ENCODE data around the gene OR51G2. TPM values are rescaled to one million over a fixed set of nuclear protein-coding genes. Genes with fewer than 3 reads are reported as not detected.

The OR51G2 gene
- total and polyA plus RNA-seq, 2 donors (not counting 1 experiment from before 2014, with no cell fraction given), result not detected

DNA sequence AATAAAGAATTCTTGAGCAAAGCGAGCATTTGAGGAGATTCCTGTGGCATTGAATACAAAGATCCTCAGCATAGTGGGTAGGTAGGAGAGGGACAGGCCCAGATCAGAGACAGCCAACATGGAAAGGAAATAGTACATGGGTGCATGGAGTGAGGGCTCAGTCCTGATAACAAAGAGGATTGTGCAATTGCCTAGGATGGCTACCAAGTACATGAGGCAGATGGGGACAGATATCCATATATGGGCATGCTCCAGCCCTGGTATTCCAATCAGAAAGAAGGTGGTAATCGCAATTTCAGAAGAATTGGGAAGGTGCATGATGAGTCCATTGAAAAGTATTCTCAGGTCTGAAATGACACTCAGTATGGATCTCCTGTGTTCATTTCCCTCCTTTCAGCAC is 28.9 kb downstream of the OR51G2 start:
- H3K27me3 Mint-ChIP-seq, result peaks cover 9% of the 10 kb centered on the region
- H3K79me2 ChIP-seq (ENCODE audit: control insufficient read depth, insufficient read depth, low read length), result no peaks in the 10 kb centered on the region
- H3K9me3 Mint-ChIP-seq (ENCODE audit: insufficient read depth), result no peaks in the 10 kb centered on the region
- no peaks in the 10 kb centered on the region for H4K20me1 ChIP-seq (ENCODE audit: control insufficient read depth, insufficient read depth, low read length, poor library complexity, severe bottlenecking)
- no peaks in the 10 kb centered on the region for H3K4me1 Mint-ChIP-seq
- no peaks in the 10 kb centered on the region for H3K4me1 ChIP-seq (ENCODE audit: control insufficient read depth in 2 of 2, insufficient read depth in 2 of 2, low read length in 2 of 2)
- ChIA-PET CTCF (no interaction called here), POLR2A (no interaction called here)
- no peaks in the 10 kb centered on the region for H3K9me3 ChIP-seq (ENCODE audit: control extremely low read depth in 1 of 3, control insufficient read depth in 2 of 3, insufficient read depth in 1 of 3, low read length in 2 of 3)
- no peaks in the 10 kb centered on the region for H3K36me3 ChIP-seq (replicated peaks in 1 of 2; ENCODE audit: control extremely low read depth in 1 of 2, control insufficient read depth in 1 of 2, extremely low read depth in 1 of 2, insufficient read depth in 2 of 2, low read length in 1 of 2)
- intact Hi-C loops (cut with micrococcal nuclease), result no loop called here
- no peak overlapping the region for H3K27ac ChIP-seq (ENCODE audit: low read length in 2 of 2)
- H3K27ac Mint-ChIP-seq, result no peak overlapping the region
- DNase-seq (no peak), ATAC-seq (ENCODE audit: low read depth) (no peak)
- 93% methylated on average over 2 of the region's 2 CpGs for WGBS (ENCODE audit: insufficient coverage)
- H2AFZ ChIP-seq (ENCODE audit: insufficient read depth, low read depth, low read length, poor library complexity, severe bottlenecking), result no peak overlapping the region
- no peak overlapping the region for H3K9ac ChIP-seq (ENCODE audit: low read length)
- TF ChIP-seq, protein P1, sequence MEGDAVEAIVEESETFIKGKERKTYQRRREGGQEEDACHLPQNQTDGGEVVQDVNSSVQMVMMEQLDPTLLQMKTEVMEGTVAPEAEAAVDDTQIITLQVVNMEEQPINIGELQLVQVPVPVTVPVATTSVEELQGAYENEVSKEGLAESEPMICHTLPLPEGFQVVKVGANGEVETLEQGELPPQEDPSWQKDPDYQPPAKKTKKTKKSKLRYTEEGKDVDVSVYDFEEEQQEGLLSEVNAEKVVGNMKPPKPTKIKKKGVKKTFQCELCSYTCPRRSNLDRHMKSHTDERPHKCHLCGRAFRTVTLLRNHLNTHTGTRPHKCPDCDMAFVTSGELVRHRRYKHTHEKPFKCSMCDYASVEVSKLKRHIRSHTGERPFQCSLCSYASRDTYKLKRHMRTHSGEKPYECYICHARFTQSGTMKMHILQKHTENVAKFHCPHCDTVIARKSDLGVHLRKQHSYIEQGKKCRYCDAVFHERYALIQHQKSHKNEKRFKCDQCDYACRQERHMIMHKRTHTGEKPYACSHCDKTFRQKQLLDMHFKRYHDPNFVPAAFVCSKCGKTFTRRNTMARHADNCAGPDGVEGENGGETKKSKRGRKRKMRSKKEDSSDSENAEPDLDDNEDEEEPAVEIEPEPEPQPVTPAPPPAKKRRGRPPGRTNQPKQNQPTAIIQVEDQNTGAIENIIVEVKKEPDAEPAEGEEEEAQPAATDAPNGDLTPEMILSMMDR (IDR thresholded peaks at IDR 0.05), result no peak
- no peak for TF ChIP-seq EZH2 (IDR thresholded peaks at IDR 0.05; ENCODE audit: borderline replicate concordance, insufficient read depth, low read depth, low read length, poor library complexity, severe bottlenecking)
- H3K27me3 ChIP-seq (replicated peaks in 1 of 4; ENCODE audit: control extremely low read depth in 1 of 4, control insufficient read depth in 3 of 4, insufficient read depth in 4 of 4, low read length in 3 of 4), result peaks cover 0 to 2% (median 0%) of the 10 kb centered on the region in 4 experiments
- no peak overlapping the region for H3K4me2 ChIP-seq (replicated peaks; ENCODE audit: low read depth, low read length, poor library complexity, severe bottlenecking)
- H3K4me3 Mint-ChIP-seq, result no peak overlapping the region
- H3K4me3 ChIP-seq (ENCODE audit: control extremely low read depth in 1 of 5, extremely low read depth in 1 of 5, insufficient read depth in 1 of 5, low read depth in 2 of 5, low read length in 4 of 5), result no peak overlapping the region

DNA sequence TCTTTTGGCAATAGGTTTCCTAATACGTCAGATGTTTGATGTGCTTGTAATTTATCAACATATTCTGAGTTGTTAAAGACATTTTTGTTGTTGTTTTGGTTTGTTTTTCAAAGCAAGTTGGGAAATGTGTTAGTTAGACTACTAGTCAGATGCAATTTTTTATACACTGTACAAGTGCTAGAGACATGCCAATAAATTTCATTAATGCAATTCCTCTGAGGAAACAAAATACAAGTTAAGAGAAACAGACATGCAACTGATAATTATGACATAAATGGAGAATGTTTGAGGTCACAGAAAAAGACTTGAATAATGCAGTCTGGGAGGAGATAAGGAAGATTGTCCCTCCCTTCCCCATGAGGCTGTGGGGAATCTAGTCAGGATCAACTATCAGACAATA is 31.6 kb downstream of the OR51G2 start:
- Histone ChIP-seq H2AFZ (ENCODE audit: insufficient read depth, low read depth, low read length, poor library complexity, severe bottlenecking) (no peak overlapping the region), H3K27me3 (replicated peaks in 1 of 4; ENCODE audit: control extremely low read depth in 1 of 4, control insufficient read depth in 3 of 4, insufficient read depth in 4 of 4, low read length in 3 of 4) (no peaks in the 10 kb centered on the region), H3K4me2 (replicated peaks; ENCODE audit: low read depth, low read length, poor library complexity, severe bottlenecking) (no peak overlapping the region), H3K4me3 (ENCODE audit: control extremely low read depth in 1 of 5, extremely low read depth in 1 of 5, insufficient read depth in 1 of 5, low read depth in 2 of 5, low read length in 4 of 5) (no peak overlapping the region), H3K36me3 (replicated peaks in 1 of 2; ENCODE audit: control extremely low read depth in 1 of 2, control insufficient read depth in 1 of 2, extremely low read depth in 1 of 2, insufficient read depth in 2 of 2, low read length in 1 of 2) (no peaks in the 10 kb centered on the region), H3K9ac (ENCODE audit: low read length) (no peak overlapping the region), H3K9me3 (ENCODE audit: control extremely low read depth in 1 of 3, control insufficient read depth in 2 of 3, insufficient read depth in 1 of 3, low read length in 2 of 3) (no peaks in the 10 kb centered on the region), H4K20me1 (ENCODE audit: control insufficient read depth, insufficient read depth, low read length, poor library complexity, severe bottlenecking) (no peaks in the 10 kb centered on the region), H3K79me2 (ENCODE audit: control insufficient read depth, insufficient read depth, low read length) (no peaks in the 10 kb centered on the region), H3K4me1 (ENCODE audit: control insufficient read depth in 2 of 2, insufficient read depth in 2 of 2, low read length in 2 of 2) (no peaks in the 10 kb centered on the region), H3K27ac (ENCODE audit: low read length in 2 of 2) (no peak overlapping the region)
- Mint-ChIP-seq H3K27ac (no peak overlapping the region), H3K9me3 (ENCODE audit: insufficient read depth) (no peaks in the 10 kb centered on the region), H3K4me1 (no peaks in the 10 kb centered on the region), H3K27me3 (peaks cover 10% of the 10 kb centered on the region), H3K4me3 (no peak overlapping the region)
- ATAC-seq (ENCODE audit: low read depth) (no peak), DNase-seq (no peak)
- WGBS (ENCODE audit: insufficient coverage), result no CpG with 5 or more reads among the region's 1 CpG
- TF ChIP-seq EZH2 (IDR thresholded peaks at IDR 0.05; ENCODE audit: borderline replicate concordance, insufficient read depth, low read depth, low read length, poor library complexity, severe bottlenecking), result no peak
- TF ChIP-seq, protein P1 (IDR thresholded peaks at IDR 0.05), result no peak
- ChIA-PET CTCF (no interaction called here), POLR2A (no interaction called here)
- intact Hi-C loops (cut with micrococcal nuclease), result no loop called here

All from B cell (primary cell).